WTC11 (cell line): ENCODE measurements around the gene PHLPP1. TPM values are rescaled to one million over a fixed set of nuclear protein-coding genes. Genes with fewer than 3 reads are reported as not detected.

Experiments used
- ATAC-seq: fragments of 200-7000 bp; cut with Tn5 transposase; 2 replicates; pipeline ENCODE4 v1.10.0; 2021; ENCODE audit warnings: mild to moderate bottlenecking, moderate library complexity
- CTCF ChIA-PET: fragments of 300-600 bp; sonication (Branson Sonifier 250); formaldehyde crosslinking; loops from one replicate; lab custom pipeline; 2021; ENCODE audit warnings: antibody characterized with exemption; lab: Charles Lee
- POLR2A ChIA-PET: fragments of 350-600 bp; sonication (Branson Sonifier 250); formaldehyde crosslinking; loops from one replicate; lab custom pipeline; 2021; ENCODE audit warnings: antibody characterized with exemption; lab: Charles Lee
- DNase-seq: peaks from one replicate; pipeline ENCODE4 v3.0.0; 2021; ENCODE audit warnings: low spot score
- H3K27ac Mint-ChIP-seq: 2 replicates; pipeline ENCODE4 v1.8.0; 2021; ENCODE audit warnings: mixed read lengths
- H3K27me3 Mint-ChIP-seq: 2 replicates; pipeline ENCODE4 v1.8.0; 2021; ENCODE audit warnings: low read depth, mild to moderate bottlenecking, moderate library complexity, mixed read lengths
- H3K36me3 Mint-ChIP-seq: 2 replicates; pipeline ENCODE4 v1.8.0; 2021; ENCODE audit warnings: mixed read lengths
- H3K4me1 Mint-ChIP-seq: 2 replicates; pipeline ENCODE4 v1.8.0; 2022; ENCODE audit warnings: mixed read lengths
- H3K4me3 Mint-ChIP-seq: 2 replicates; pipeline ENCODE4 v1.8.0; 2021; ENCODE audit warnings: mild to moderate bottlenecking, moderate library complexity, mixed read lengths
- H3K9me3 Mint-ChIP-seq: 2 replicates; pipeline ENCODE4 v1.8.0; 2021; ENCODE audit warnings: mixed read lengths
- AFF4 ChIP-seq: sonication (generic); formaldehyde crosslinking; IDR thresholded peaks from 2 replicates; pipeline ENCODE4 v1.8.1; 2023; ENCODE audit warnings: mild to moderate bottlenecking, missing genetic modification reagents, borderline replicate concordance
- CBFB ChIP-seq: sonication (generic); formaldehyde crosslinking; IDR thresholded peaks from 2 replicates; pipeline ENCODE4 v1.8.1; 2022; ENCODE audit warnings: mild to moderate bottlenecking, low read depth, missing genetic modification reagents
- CREB1 ChIP-seq: sonication (generic); formaldehyde crosslinking; IDR thresholded peaks from 2 replicates; pipeline ENCODE4 v1.8.0; 2023; ENCODE audit warnings: mild to moderate bottlenecking, missing genetic modification reagents
- CREM ChIP-seq: sonication (generic); formaldehyde crosslinking; IDR thresholded peaks from 2 replicates; pipeline ENCODE4 v1.8.1; 2022; ENCODE audit warnings: mild to moderate bottlenecking, missing genetic modification reagents, moderate library complexity
- FOXP1 ChIP-seq: sonication (generic); formaldehyde crosslinking; IDR thresholded peaks from 2 replicates; pipeline ENCODE4 v1.8.0; 2022; ENCODE audit warnings: missing genetic modification reagents, mild to moderate bottlenecking, moderate library complexity, borderline replicate concordance
- MYBL2 ChIP-seq: sonication (generic); formaldehyde crosslinking; IDR thresholded peaks from 2 replicates; pipeline ENCODE4 v1.8.1; 2023; ENCODE audit warnings: mild to moderate bottlenecking, moderate library complexity, missing genetic modification reagents
- NR3C1 ChIP-seq: sonication (generic); formaldehyde crosslinking; conservative IDR thresholded peaks from 2 replicates; pipeline ENCODE4 v1.8.1; 2023; ENCODE audit warnings: low read depth, mild to moderate bottlenecking, missing genetic modification reagents
- TP53 ChIP-seq: sonication (generic); formaldehyde crosslinking; IDR thresholded peaks from 2 replicates; pipeline ENCODE4 v1.8.1; 2023; ENCODE audit warnings: mild to moderate bottlenecking, missing genetic modification reagents
- ZBTB21 ChIP-seq: sonication (generic); formaldehyde crosslinking; IDR thresholded peaks from 2 replicates; pipeline ENCODE4 v1.8.1; 2023; ENCODE audit warnings: mild to moderate bottlenecking, missing genetic modification reagents, borderline replicate concordance
- ZMAT4 ChIP-seq: fragments of 250-450 bp; sonication (Bioruptor Pico); IDR thresholded peaks from 2 replicates; pipeline ENCODE4 v1.9.0; 2021; ENCODE audit warnings: mild to moderate bottlenecking
- ZNF317 ChIP-seq: sonication (generic); formaldehyde crosslinking; IDR thresholded peaks from 2 replicates; pipeline ENCODE4 v1.8.1; 2023; ENCODE audit warnings: low read depth, mild to moderate bottlenecking, moderate library complexity, missing genetic modification reagents, borderline replicate concordance
- total RNA-seq: library from RNA; stranded (reverse); gene quantifications from 3 replicates; pipeline ENCODE4 v1.2.3, GENCODE V29; 2021
- TF ChIP-seq, protein P1 (sequence below): sonication (generic); formaldehyde crosslinking; IDR thresholded peaks from 2 replicates; pipeline ENCODE4 v1.8.1; 2023; ENCODE audit warnings: mild to moderate bottlenecking, missing genetic modification reagents, moderate library complexity
- TF ChIP-seq, protein P2 (sequence below): sonication (generic); formaldehyde crosslinking; IDR thresholded peaks from 2 replicates; pipeline ENCODE4 v1.8.0; 2023; ENCODE audit warnings: missing genetic modification reagents, mild to moderate bottlenecking, borderline replicate concordance
- TF ChIP-seq, protein P3 (sequence below): sonication (generic); formaldehyde crosslinking; IDR thresholded peaks from 2 replicates; pipeline ENCODE4 v1.8.0; 2023; ENCODE audit warnings: mild to moderate bottlenecking, missing genetic modification reagents
- TF ChIP-seq, protein P4 (sequence below): sonication (generic); formaldehyde crosslinking; IDR thresholded peaks from 2 replicates; pipeline ENCODE4 v1.8.1; 2022; ENCODE audit warnings: mild to moderate bottlenecking, moderate library complexity, missing genetic modification reagents

Gene PHLPP1
- total RNA-seq, 1 experiment from 2014 or later = 52.0 TPM

GRCh38 chr18:62990653-62991052, 275.3 kb downstream of the PHLPP1 start:
- peaks cover 10% of the 10 kb centered on the region for H3K9me3 Mint-ChIP-seq

More at GRCh38 chr18:62990653-62991052, 275.3 kb downstream of the PHLPP1 start:
- ATAC-seq (no peak), DNase-seq (no peak)
- Mint-ChIP-seq H3K4me3 (no peak overlapping the region), H3K4me1 (0 out of 2 replicates have a peak, but pooled peaks cover 4% of the 10 kb centered on the region), H3K36me3 (peaks cover 3% of the 10 kb centered on the region; the same call in 1 of the 2 replicates), H3K27ac (no peak overlapping the region), H3K27me3 (no peaks in the 10 kb centered on the region; the same call in 1 of the 2 replicates)
- ChIA-PET POLR2A (no interaction called here), CTCF (interaction anchor here (1.4 kb wide), 1 partner anchor 276 kb away, joined by 3 read pairs; no protein-coding TSS in a partner anchor)
- TF ChIP-seq AFF4 (CRISPR knock-in tag) (no peak), ZNF317 (no peak), ZMAT4 (CRISPR knock-in tag) (no peak), CREB1 (CRISPR knock-in tag) (no peak), CREM (no peak), ZBTB21 (CRISPR knock-in tag) (no peak), NR3C1 (no peak), MYBL2 (no peak), FOXP1 (CRISPR knock-in tag) (no peak), CBFB (CRISPR knock-in tag) (no peak), TP53 (CRISPR knock-in tag) (no peak)
- TF ChIP-seq, protein P1, sequence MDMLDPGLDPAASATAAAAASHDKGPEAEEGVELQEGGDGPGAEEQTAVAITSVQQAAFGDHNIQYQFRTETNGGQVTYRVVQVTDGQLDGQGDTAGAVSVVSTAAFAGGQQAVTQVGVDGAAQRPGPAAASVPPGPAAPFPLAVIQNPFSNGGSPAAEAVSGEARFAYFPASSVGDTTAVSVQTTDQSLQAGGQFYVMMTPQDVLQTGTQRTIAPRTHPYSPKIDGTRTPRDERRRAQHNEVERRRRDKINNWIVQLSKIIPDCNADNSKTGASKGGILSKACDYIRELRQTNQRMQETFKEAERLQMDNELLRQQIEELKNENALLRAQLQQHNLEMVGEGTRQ (CRISPR knock-in tag) = no peak
- TF ChIP-seq, protein P2, sequence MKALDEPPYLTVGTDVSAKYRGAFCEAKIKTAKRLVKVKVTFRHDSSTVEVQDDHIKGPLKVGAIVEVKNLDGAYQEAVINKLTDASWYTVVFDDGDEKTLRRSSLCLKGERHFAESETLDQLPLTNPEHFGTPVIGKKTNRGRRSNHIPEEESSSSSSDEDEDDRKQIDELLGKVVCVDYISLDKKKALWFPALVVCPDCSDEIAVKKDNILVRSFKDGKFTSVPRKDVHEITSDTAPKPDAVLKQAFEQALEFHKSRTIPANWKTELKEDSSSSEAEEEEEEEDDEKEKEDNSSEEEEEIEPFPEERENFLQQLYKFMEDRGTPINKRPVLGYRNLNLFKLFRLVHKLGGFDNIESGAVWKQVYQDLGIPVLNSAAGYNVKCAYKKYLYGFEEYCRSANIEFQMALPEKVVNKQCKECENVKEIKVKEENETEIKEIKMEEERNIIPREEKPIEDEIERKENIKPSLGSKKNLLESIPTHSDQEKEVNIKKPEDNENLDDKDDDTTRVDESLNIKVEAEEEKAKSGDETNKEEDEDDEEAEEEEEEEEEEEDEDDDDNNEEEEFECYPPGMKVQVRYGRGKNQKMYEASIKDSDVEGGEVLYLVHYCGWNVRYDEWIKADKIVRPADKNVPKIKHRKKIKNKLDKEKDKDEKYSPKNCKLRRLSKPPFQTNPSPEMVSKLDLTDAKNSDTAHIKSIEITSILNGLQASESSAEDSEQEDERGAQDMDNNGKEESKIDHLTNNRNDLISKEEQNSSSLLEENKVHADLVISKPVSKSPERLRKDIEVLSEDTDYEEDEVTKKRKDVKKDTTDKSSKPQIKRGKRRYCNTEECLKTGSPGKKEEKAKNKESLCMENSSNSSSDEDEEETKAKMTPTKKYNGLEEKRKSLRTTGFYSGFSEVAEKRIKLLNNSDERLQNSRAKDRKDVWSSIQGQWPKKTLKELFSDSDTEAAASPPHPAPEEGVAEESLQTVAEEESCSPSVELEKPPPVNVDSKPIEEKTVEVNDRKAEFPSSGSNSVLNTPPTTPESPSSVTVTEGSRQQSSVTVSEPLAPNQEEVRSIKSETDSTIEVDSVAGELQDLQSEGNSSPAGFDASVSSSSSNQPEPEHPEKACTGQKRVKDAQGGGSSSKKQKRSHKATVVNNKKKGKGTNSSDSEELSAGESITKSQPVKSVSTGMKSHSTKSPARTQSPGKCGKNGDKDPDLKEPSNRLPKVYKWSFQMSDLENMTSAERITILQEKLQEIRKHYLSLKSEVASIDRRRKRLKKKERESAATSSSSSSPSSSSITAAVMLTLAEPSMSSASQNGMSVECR = no peak
- TF ChIP-seq, protein P3, sequence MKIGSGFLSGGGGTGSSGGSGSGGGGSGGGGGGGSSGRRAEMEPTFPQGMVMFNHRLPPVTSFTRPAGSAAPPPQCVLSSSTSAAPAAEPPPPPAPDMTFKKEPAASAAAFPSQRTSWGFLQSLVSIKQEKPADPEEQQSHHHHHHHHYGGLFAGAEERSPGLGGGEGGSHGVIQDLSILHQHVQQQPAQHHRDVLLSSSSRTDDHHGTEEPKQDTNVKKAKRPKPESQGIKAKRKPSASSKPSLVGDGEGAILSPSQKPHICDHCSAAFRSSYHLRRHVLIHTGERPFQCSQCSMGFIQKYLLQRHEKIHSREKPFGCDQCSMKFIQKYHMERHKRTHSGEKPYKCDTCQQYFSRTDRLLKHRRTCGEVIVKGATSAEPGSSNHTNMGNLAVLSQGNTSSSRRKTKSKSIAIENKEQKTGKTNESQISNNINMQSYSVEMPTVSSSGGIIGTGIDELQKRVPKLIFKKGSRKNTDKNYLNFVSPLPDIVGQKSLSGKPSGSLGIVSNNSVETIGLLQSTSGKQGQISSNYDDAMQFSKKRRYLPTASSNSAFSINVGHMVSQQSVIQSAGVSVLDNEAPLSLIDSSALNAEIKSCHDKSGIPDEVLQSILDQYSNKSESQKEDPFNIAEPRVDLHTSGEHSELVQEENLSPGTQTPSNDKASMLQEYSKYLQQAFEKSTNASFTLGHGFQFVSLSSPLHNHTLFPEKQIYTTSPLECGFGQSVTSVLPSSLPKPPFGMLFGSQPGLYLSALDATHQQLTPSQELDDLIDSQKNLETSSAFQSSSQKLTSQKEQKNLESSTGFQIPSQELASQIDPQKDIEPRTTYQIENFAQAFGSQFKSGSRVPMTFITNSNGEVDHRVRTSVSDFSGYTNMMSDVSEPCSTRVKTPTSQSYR = no peak
- TF ChIP-seq, protein P4, sequence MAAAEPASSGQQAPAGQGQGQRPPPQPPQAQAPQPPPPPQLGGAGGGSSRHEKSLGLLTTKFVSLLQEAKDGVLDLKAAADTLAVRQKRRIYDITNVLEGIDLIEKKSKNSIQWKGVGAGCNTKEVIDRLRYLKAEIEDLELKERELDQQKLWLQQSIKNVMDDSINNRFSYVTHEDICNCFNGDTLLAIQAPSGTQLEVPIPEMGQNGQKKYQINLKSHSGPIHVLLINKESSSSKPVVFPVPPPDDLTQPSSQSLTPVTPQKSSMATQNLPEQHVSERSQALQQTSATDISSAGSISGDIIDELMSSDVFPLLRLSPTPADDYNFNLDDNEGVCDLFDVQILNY = no peak
